ENCODE results near the gene PIK3R5. TPM values are rescaled to one million over a fixed set of nuclear protein-coding genes. Genes with fewer than 3 reads are reported as not detected.
A peak's percentile ranks its signal among the peaks of the same experiment; 100 is the strongest.

The PIK3R5 gene
- total and polyA plus RNA-seq, 12 donors, result 1.2 to 51.7 (median 17.2) TPM

DNA sequence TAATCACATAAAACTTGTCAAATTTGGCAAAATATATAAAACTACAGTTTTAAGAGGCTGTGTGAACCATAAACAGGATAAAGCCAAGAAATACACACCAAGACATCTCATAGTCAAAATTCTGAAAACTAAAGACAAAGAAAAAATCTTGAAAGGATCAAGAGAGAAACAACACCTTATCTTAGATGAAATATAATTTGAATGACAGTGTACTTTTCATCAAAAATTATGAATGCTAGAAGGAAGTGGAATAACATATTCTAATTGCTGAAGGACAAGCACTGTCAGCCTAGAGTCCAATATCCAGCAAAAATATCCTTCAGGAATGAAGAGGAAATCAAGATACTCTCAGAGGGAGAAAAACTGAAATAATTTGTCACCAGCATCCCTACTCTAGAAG is 37.2 kb downstream of the PIK3R5 start:
- no peaks in the 10 kb centered on the region for H3K36me3 ChIP-seq (replicated peaks in 1 of 2)
- TF ChIP-seq CTCF (IDR thresholded peaks at IDR 0.05), result no peak
- TF ChIP-seq POLR2A (IDR thresholded peaks at IDR 0.05), result no peak
- no peak overlapping the region for H3K27ac ChIP-seq
- H3K4me1 ChIP-seq (replicated peaks in 1 of 2), result no peaks in the 10 kb centered on the region
- intact Hi-C loops (cut with DNase I), result no loop called here
- H3K9me3 ChIP-seq (replicated peaks in 1 of 3), result peaks cover 0 to 7% (median 4%) of the 10 kb centered on the region in 3 donors
- H3K4me3 ChIP-seq, result peak overlapping the region in 1 of 4 donors; percentile 13
- H3K27me3 ChIP-seq, result no peaks in the 10 kb centered on the region
- DNase-seq, result no peak

- no peak overlapping the region for H3K4me3 ChIP-seq
- H3K36me3 ChIP-seq (replicated peaks in 1 of 2), result no peaks in the 10 kb centered on the region
- peaks cover 0 to 7% (median 4%) of the 10 kb centered on the region in 3 donors for H3K9me3 ChIP-seq (replicated peaks in 1 of 3)
- TF ChIP-seq CTCF (IDR thresholded peaks at IDR 0.05), result no peak
- no peak for TF ChIP-seq POLR2A (IDR thresholded peaks at IDR 0.05)
- no peak for DNase-seq
- no peak overlapping the region for H3K27ac ChIP-seq
- intact Hi-C loops (cut with DNase I), result no loop called here
- H3K27me3 ChIP-seq, result no peaks in the 10 kb centered on the region
- 84 to 98% (median 89%) methylated on average over 3 of the region's 3 CpGs for WGBS, 4 donors
- H3K4me1 ChIP-seq (replicated peaks in 1 of 2), result no peaks in the 10 kb centered on the region
Measured at GRCh38 chr17:8927395-8927794, 38.1 kb downstream of the PIK3R5 start.

- 77 to 82% (median 80%) methylated on average over 4 of the region's 4 CpGs for WGBS, 4 donors
- no peaks in the 10 kb centered on the region for H3K27me3 ChIP-seq
- H3K36me3 ChIP-seq (replicated peaks in 1 of 2), result no peaks in the 10 kb centered on the region
- H3K27ac ChIP-seq, result no peak overlapping the region
- DNase-seq, result no peak
- no peak for TF ChIP-seq POLR2A (IDR thresholded peaks at IDR 0.05)
- TF ChIP-seq CTCF (IDR thresholded peaks at IDR 0.05), result no peak
- H3K4me1 ChIP-seq (replicated peaks in 1 of 2), result no peaks in the 10 kb centered on the region
- intact Hi-C loops (cut with DNase I), result no loop called here
- peaks cover 0 to 7% (median 4%) of the 10 kb centered on the region in 3 donors for H3K9me3 ChIP-seq (replicated peaks in 1 of 3)
- no peak overlapping the region for H3K4me3 ChIP-seq
Measured at GRCh38 chr17:8925808-8926207, 39.7 kb downstream of the PIK3R5 start.

DNA sequence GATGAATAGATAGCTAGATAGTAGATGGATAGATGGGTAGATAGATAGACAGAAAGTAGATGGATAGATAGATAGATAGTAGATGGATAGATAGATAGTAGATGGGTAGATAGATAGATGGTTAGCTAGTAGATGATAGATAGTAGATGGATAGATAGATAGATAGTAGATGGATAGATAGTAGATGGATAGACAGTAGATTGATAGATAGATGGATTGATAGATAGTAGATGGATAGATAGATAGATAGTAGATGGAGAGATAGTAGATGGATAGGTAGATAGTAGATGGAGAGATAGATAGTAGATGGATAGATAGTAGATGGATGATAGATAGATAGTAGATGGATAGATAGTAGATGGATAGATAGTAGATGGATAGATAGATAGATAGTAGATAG is 40.4 kb downstream of the PIK3R5 start:
- Histone ChIP-seq H3K27ac (no peak overlapping the region), H3K4me1 (replicated peaks in 1 of 2) (no peaks in the 10 kb centered on the region), H3K9me3 (replicated peaks in 1 of 3) (peaks cover 0 to 7% (median 4%) of the 10 kb centered on the region in 3 donors), H3K36me3 (replicated peaks in 1 of 2) (no peaks in the 10 kb centered on the region), H3K27me3 (no peaks in the 10 kb centered on the region), H3K4me3 (no peak overlapping the region)
- TF ChIP-seq CTCF (IDR thresholded peaks at IDR 0.05) (no peak), POLR2A (IDR thresholded peaks at IDR 0.05) (no peak)
- intact Hi-C loops (cut with DNase I), result no loop called here
- DNase-seq, result no peak

Measured in adrenal gland (tissue), 12 donors.